CD8-positive, alpha-beta memory T cell (primary cell): ENCODE data around the gene LPP. TPM values are rescaled to one million over a fixed set of nuclear protein-coding genes. Genes with fewer than 3 reads are reported as not detected.

Experiments used
- CTCF ChIA-PET: fragments of 350-600 bp; sonication (Branson Sonifier 250); formaldehyde crosslinking; loops from one replicate; lab custom pipeline; 2021; ENCODE audit warnings: antibody characterized with exemption; lab: Charles Lee
- POLR2A ChIA-PET: fragments of 350-600 bp; sonication (Branson Sonifier 250); formaldehyde crosslinking; loops from one replicate; lab custom pipeline; 2021; ENCODE audit warnings: antibody characterized with exemption; lab: Charles Lee
- DNase-seq, 5 donors: peaks; one replicate each; pipeline versions ENCODE4 v3.0.0 to v3.0.0-alpha.2; 2020 to 2022; ENCODE audit warnings: mixed read lengths in 1 of 5
- H3K27ac ChIP-seq: one replicate; pipeline ENCODE4 v1.7.0; 2013; ENCODE audit warnings: low read depth, mild to moderate bottlenecking, low read length, moderate library complexity
- H3K27me3 ChIP-seq: 2 replicates; pipeline ENCODE4 v1.7.0; 2013; ENCODE audit warnings: low read length, mild to moderate bottlenecking; ENCODE audit not compliant: insufficient read depth, poor library complexity, severe bottlenecking
- H3K36me3 ChIP-seq: 2 replicates; pipeline ENCODE4 v1.7.0; 2013; ENCODE audit warnings: mild to moderate bottlenecking, low read length, moderate library complexity; ENCODE audit not compliant: insufficient read depth
- H3K4me1 ChIP-seq: 2 replicates; pipeline ENCODE4 v1.7.0; 2013; ENCODE audit warnings: mild to moderate bottlenecking, low read length, moderate library complexity; ENCODE audit not compliant: insufficient read depth
- H3K4me3 ChIP-seq: 2 replicates; pipeline ENCODE4 v1.7.0; 2013; ENCODE audit warnings: mild to moderate bottlenecking, low read length
- H3K9me3 ChIP-seq: 2 replicates; pipeline ENCODE4 v1.7.0; 2013; ENCODE audit warnings: mild to moderate bottlenecking, low read length
- H3K27ac Mint-ChIP-seq, 8 donors: one replicate each; pipeline ENCODE4 v1.8.0; 2020 to 2021; ENCODE audit warnings: mixed read lengths in 8 of 8, mild to moderate bottlenecking in 6 of 8, inconsistent platforms in 3 of 8, moderate library complexity in 3 of 8
- H3K27me3 Mint-ChIP-seq, 2 donors: one replicate each; pipeline ENCODE4 v1.8.0; 2020 to 2021; ENCODE audit warnings: mixed read lengths in 2 of 2, mild to moderate bottlenecking in 1 of 2, moderate library complexity in 1 of 2
- H3K36me3 Mint-ChIP-seq, 3 donors: one replicate each; pipeline ENCODE4 v1.8.0; 2020 to 2021; ENCODE audit warnings: mixed read lengths in 3 of 3, inconsistent platforms in 1 of 3, mild to moderate bottlenecking in 1 of 3
- H3K4me1 Mint-ChIP-seq, 3 donors: one replicate each; pipeline ENCODE4 v1.8.0; 2020 to 2021; ENCODE audit warnings: mixed read lengths in 3 of 3, inconsistent platforms in 1 of 3, mild to moderate bottlenecking in 1 of 3
- H3K4me3 Mint-ChIP-seq, 7 donors: one replicate each; pipeline ENCODE4 v1.8.0; 2020 to 2021; ENCODE audit warnings: mixed read lengths in 7 of 7, mild to moderate bottlenecking in 6 of 7, moderate library complexity in 4 of 7, inconsistent platforms in 2 of 7
- H3K9me3 Mint-ChIP-seq, 5 donors: one replicate each; pipeline ENCODE4 v1.8.0; 2020 to 2022; ENCODE audit warnings: mixed read lengths in 5 of 5, mild to moderate bottlenecking in 3 of 5, moderate library complexity in 2 of 5, inconsistent platforms in 1 of 5
- polyA plus RNA-seq: library from polyadenylated mRNA; unstranded; fragments of 300-500 nt; fragmentation: Illumina TruSeq; gene quantifications from one replicate; pipeline ENCODE4 v1.2.3, GENCODE V29; 2021
- total RNA-seq, 2 experiments: library from RNA; stranded (reverse); gene quantifications; one replicate each; pipeline ENCODE4 v1.2.3, GENCODE V29; 2021

LPP gene
- total and polyA plus RNA-seq, 3 experiments from 2014 or later = 13.4 to 23.5 (median 18.0) TPM

GRCh38 chr3:188278717-188279324 lies 124.9 kb downstream of the LPP start:
- Histone ChIP-seq H3K4me3 (no peak overlapping the region), H3K9me3 (no peaks in the 10 kb centered on the region), H3K4me1 (no peaks in the 10 kb centered on the region), H3K36me3 (no peaks in the 10 kb centered on the region), H3K27me3 (no peaks in the 10 kb centered on the region), H3K27ac (no peak overlapping the region)
- Mint-ChIP-seq H3K4me1 (peaks cover 9 to 20% (median 10%) of the 10 kb centered on the region in 3 donors), H3K36me3 (peaks cover 9 to 12% (median 10%) of the 10 kb centered on the region in 3 donors), H3K27me3 (peaks cover 0 to 2% of the 10 kb centered on the region in 2 donors), H3K27ac (peak overlapping the region in 1 of 8 donors; percentile 4), H3K9me3 (no peaks in the 10 kb centered on the region), H3K4me3 (no peak overlapping the region)
- CTCF ChIA-PET = interaction anchor here (1.2 to 3.4 kb wide), 4 partner anchors 9 to 538 kb away, joined by 3 to 19 read pairs (median 3); no protein-coding TSS in a partner anchor
- DNase-seq = no peak
- POLR2A ChIA-PET = no interaction called here

- no peaks in the 10 kb centered on the region for H3K9me3 ChIP-seq
- Mint-ChIP-seq H3K27me3 (peaks cover 0 to 2% of the 10 kb centered on the region in 2 donors), H3K9me3 (no peaks in the 10 kb centered on the region), H3K4me1 (peaks cover 16 to 29% (median 18%) of the 10 kb centered on the region in 3 donors), H3K4me3 (no peak overlapping the region), H3K36me3 (peaks cover 9 to 10% (median 9%) of the 10 kb centered on the region in 3 donors), H3K27ac (peak overlapping the region in 1 of 8 donors; percentile 35)
- ChIA-PET CTCF (interaction anchor here (1.2 to 3.4 kb wide), 4 partner anchors 8 to 539 kb away, joined by 3 to 19 read pairs (median 3); no protein-coding TSS in a partner anchor), POLR2A (no interaction called here)
- no peak overlapping the region for H3K4me3 ChIP-seq
- H3K27me3 ChIP-seq = no peaks in the 10 kb centered on the region
- no peaks in the 10 kb centered on the region for H3K36me3 ChIP-seq
- H3K27ac ChIP-seq = no peak overlapping the region
- no peaks in the 10 kb centered on the region for H3K4me1 ChIP-seq
- DNase-seq = no peak
These were observed 125.8 kb downstream of the LPP start for GRCh38 chr3:188279502-188280335.

- Histone ChIP-seq H3K4me1 (no peaks in the 10 kb centered on the region), H3K27me3 (no peaks in the 10 kb centered on the region), H3K4me3 (no peak overlapping the region), H3K9me3 (no peaks in the 10 kb centered on the region), H3K27ac (no peak overlapping the region), H3K36me3 (no peaks in the 10 kb centered on the region)
- Mint-ChIP-seq H3K9me3 (no peaks in the 10 kb centered on the region), H3K27ac (peak overlapping the region in 1 of 8 donors; percentile 78), H3K27me3 (no peaks in the 10 kb centered on the region), H3K36me3 (peaks cover 9 to 10% (median 10%) of the 10 kb centered on the region in 3 donors), H3K4me1 (peaks cover 20 to 35% (median 27%) of the 10 kb centered on the region in 3 donors), H3K4me3 (no peak overlapping the region)
- POLR2A ChIA-PET = no interaction called here
- DNase-seq = no peak
- CTCF ChIA-PET = interaction anchor here (3.4 kb wide), 1 partner anchor 540 kb away, joined by 19 read pairs; no protein-coding TSS in a partner anchor
These were observed 126.7 kb downstream of the LPP start for GRCh38 chr3:188280627-188281026.

- DNase-seq = no peak
- Histone ChIP-seq H3K27me3 (no peaks in the 10 kb centered on the region), H3K9me3 (no peaks in the 10 kb centered on the region), H3K36me3 (no peaks in the 10 kb centered on the region), H3K4me3 (no peak overlapping the region), H3K4me1 (no peaks in the 10 kb centered on the region), H3K27ac (no peak overlapping the region)
- H3K9me3 Mint-ChIP-seq = no peaks in the 10 kb centered on the region
- POLR2A ChIA-PET = no interaction called here
- H3K4me1 Mint-ChIP-seq = peaks cover 19 to 41% (median 32%) of the 10 kb centered on the region in 3 donors
- H3K36me3 Mint-ChIP-seq = peaks cover 8 to 11% (median 8%) of the 10 kb centered on the region in 3 donors
- CTCF ChIA-PET = interaction anchor here (2.4 kb wide), 1 partner anchor 542 kb away, joined by 5 read pairs; no protein-coding TSS in a partner anchor
- no peaks in the 10 kb centered on the region for H3K27me3 Mint-ChIP-seq
- peak overlapping the region in 3 of 8 donors; percentile 2 to 61 (median 4) for H3K27ac Mint-ChIP-seq
- no peak overlapping the region for H3K4me3 Mint-ChIP-seq
These were observed 128.9 kb downstream of the LPP start for GRCh38 chr3:188282871-188283270.

- H3K36me3 ChIP-seq = no peaks in the 10 kb centered on the region
- no peaks in the 10 kb centered on the region for H3K27me3 ChIP-seq
- H3K4me3 Mint-ChIP-seq = no peak overlapping the region
- POLR2A ChIA-PET = no interaction called here
- H3K4me1 ChIP-seq = no peaks in the 10 kb centered on the region
- CTCF ChIA-PET = interaction anchor here (2.4 kb wide), 1 partner anchor 543 kb away, joined by 5 read pairs; no protein-coding TSS in a partner anchor
- H3K27ac ChIP-seq = no peak overlapping the region
- peaks cover 4 to 11% (median 6%) of the 10 kb centered on the region in 3 donors for H3K36me3 Mint-ChIP-seq
- DNase-seq = no peak
- no peaks in the 10 kb centered on the region for H3K27me3 Mint-ChIP-seq
- no peaks in the 10 kb centered on the region for H3K9me3 ChIP-seq
- H3K4me3 ChIP-seq = no peak overlapping the region
- H3K4me1 Mint-ChIP-seq = peaks cover 20 to 41% (median 32%) of the 10 kb centered on the region in 3 donors
- H3K9me3 Mint-ChIP-seq = no peaks in the 10 kb centered on the region
- H3K27ac Mint-ChIP-seq = peak overlapping the region in 1 of 8 donors; percentile 19
These were observed 129.4 kb downstream of the LPP start for GRCh38 chr3:188283347-188283746.

GRCh38 chr3:188284455-188285212 lies 130.7 kb downstream of the LPP start:
- H3K9me3 ChIP-seq = no peaks in the 10 kb centered on the region
- ChIA-PET POLR2A (no interaction called here), CTCF (interaction anchor here (1.4 to 2.2 kb wide), 3 partner anchors 10 to 546 kb away, joined by 3 to 7 read pairs (median 3); no protein-coding TSS in a partner anchor)
- peaks cover 3 to 11% (median 6%) of the 10 kb centered on the region in 3 donors for H3K36me3 Mint-ChIP-seq
- H3K9me3 Mint-ChIP-seq = no peaks in the 10 kb centered on the region
- no peaks in the 10 kb centered on the region for H3K27me3 Mint-ChIP-seq
- peak overlapping the region in 3 of 7 donors; percentile 15 to 25 (median 20) for H3K4me3 Mint-ChIP-seq
- no peak for DNase-seq
- H3K27ac Mint-ChIP-seq = peak overlapping the region in 6 of 8 donors; percentile 3 to 75 (median 36)
- H3K4me3 ChIP-seq = no peak overlapping the region
- no peaks in the 10 kb centered on the region for H3K4me1 ChIP-seq
- H3K27me3 ChIP-seq = no peaks in the 10 kb centered on the region
- H3K27ac ChIP-seq = no peak overlapping the region
- H3K4me1 Mint-ChIP-seq = peaks cover 21 to 37% (median 32%) of the 10 kb centered on the region in 3 donors
- no peaks in the 10 kb centered on the region for H3K36me3 ChIP-seq

- CTCF ChIA-PET = interaction anchor here (1.0 to 2.2 kb wide), 2 partner anchors 28 to 545 kb away, joined by 3 to 7 read pairs; no protein-coding TSS in a partner anchor
- peaks cover 5 to 15% (median 11%) of the 10 kb centered on the region in 3 donors for H3K36me3 Mint-ChIP-seq
These were observed 132.1 kb downstream of the LPP start for GRCh38 chr3:188286087-188286513.

More at GRCh38 chr3:188286087-188286513, 132.1 kb downstream of the LPP start:
- H3K27ac Mint-ChIP-seq = peak overlapping the region in 1 of 8 donors; percentile 29
- Histone ChIP-seq H3K4me1 (no peaks in the 10 kb centered on the region), H3K27me3 (no peaks in the 10 kb centered on the region), H3K9me3 (no peaks in the 10 kb centered on the region), H3K27ac (no peak overlapping the region), H3K4me3 (no peak overlapping the region), H3K36me3 (no peaks in the 10 kb centered on the region)
- no peaks in the 10 kb centered on the region for H3K9me3 Mint-ChIP-seq
- H3K4me3 Mint-ChIP-seq = no peak overlapping the region
- peaks cover 23 to 33% (median 32%) of the 10 kb centered on the region in 3 donors for H3K4me1 Mint-ChIP-seq
- POLR2A ChIA-PET = no interaction called here
- DNase-seq = no peak
- H3K27me3 Mint-ChIP-seq = no peaks in the 10 kb centered on the region
